Caco-2 (cell line): ENCODE measurements around the gene COMMD10. TPM values are rescaled to one million over a fixed set of nuclear protein-coding genes. Genes with fewer than 3 reads are reported as not detected.

ENCODE experiments used
- BruUV-seq: library from RNA; stranded (reverse); fragments of 400-500 nt; replicated peaks from 2 replicates; lab custom pipeline; 2021; lab: Mats Ljungman, UMichigan
- CTCF ChIA-PET: fragments of 300-600 bp; sonication (Branson Sonifier 250); formaldehyde crosslinking; loops from one replicate; lab custom pipeline; 2022; ENCODE audit warnings: antibody characterized with exemption; lab: Charles Lee
- POLR2A ChIA-PET: fragments of 300-600 bp; sonication (Branson Sonifier 250); formaldehyde crosslinking; loops from one replicate; lab custom pipeline; 2022; ENCODE audit warnings: antibody characterized with exemption; lab: Charles Lee
- DNase-seq, 2 experiments: peaks; one replicate each; pipeline versions ENCODE4 v3.0.0 to v3.0.0-alpha.2; 2020 to 2022
- H3K27me3 ChIP-seq: replicated peaks from 2 replicates; pipeline ENCODE4 v1.6.0; 2011; ENCODE audit warnings: low read length; ENCODE audit not compliant: control insufficient read depth, insufficient read depth
- H3K36me3 ChIP-seq: 2 replicates; pipeline ENCODE4 v1.5.1; 2011; ENCODE audit warnings: low read length; ENCODE audit not compliant: control insufficient read depth, insufficient read depth
- H3K4me1 ChIP-seq: fragments of 250-450 bp; sonication (Bioruptor Pico); 2 replicates; pipeline ENCODE4 v1.5.1; 2020; ENCODE audit warnings: mild to moderate bottlenecking
- H3K4me3 ChIP-seq: 2 replicates; pipeline ENCODE4 v1.5.1; 2011; ENCODE audit warnings: low read depth, mild to moderate bottlenecking, control low read depth, low read length
- H3K9me3 ChIP-seq: fragments of 250-450 bp; sonication (Bioruptor Pico); 2 replicates; pipeline ENCODE4 v1.5.1; 2020; ENCODE audit warnings: mild to moderate bottlenecking, moderate library complexity
- H3K27ac Mint-ChIP-seq: one replicate; pipeline ENCODE4 v1.8.0; 2022; ENCODE audit warnings: mixed read lengths; ENCODE audit not compliant: unreplicated experiment
- H3K27me3 Mint-ChIP-seq: one replicate; pipeline ENCODE4 v1.8.0; 2022; ENCODE audit warnings: mixed read lengths; ENCODE audit not compliant: insufficient read depth, unreplicated experiment
- H3K36me3 Mint-ChIP-seq: one replicate; pipeline ENCODE4 v1.8.0; 2022; ENCODE audit warnings: mild to moderate bottlenecking, mixed read lengths; ENCODE audit not compliant: insufficient read depth, unreplicated experiment
- H3K4me1 Mint-ChIP-seq: one replicate; pipeline ENCODE4 v1.8.0; 2022; ENCODE audit warnings: low read depth, mixed read lengths; ENCODE audit not compliant: unreplicated experiment
- H3K4me3 Mint-ChIP-seq: one replicate; pipeline ENCODE4 v1.8.0; 2022; ENCODE audit warnings: mild to moderate bottlenecking, moderate library complexity, mixed read lengths; ENCODE audit not compliant: unreplicated experiment
- H3K9me3 Mint-ChIP-seq: one replicate; pipeline ENCODE4 v1.8.0; 2022; ENCODE audit warnings: mixed read lengths; ENCODE audit not compliant: unreplicated experiment
- intact Hi-C: fragments of 100-400 bp; cut with micrococcal nuclease; formaldehyde crosslinking; loops from one replicate; pipeline ENCODE4 v1.10.0; 2022; ENCODE audit not compliant: unreplicated experiment
- total RNA-seq: library from RNA; stranded (reverse); gene quantifications from 2 replicates; pipeline ENCODE4 v1.2.3, GENCODE V29; 2022
- TF ChIP-seq, protein P1 (sequence below), 2 experiments: fragments of 200-600 bp in 1 of 2; IDR thresholded peaks; 1 replicate in 1 of 2; 2 replicates in 1 of 2; pipeline versions ENCODE4 v1.5.1 to v1.8.0; 2011 to 2022; ENCODE audit warnings: antibody characterized with exemption in 1 of 2, control low read depth in 1 of 2, inconsistent platforms in 1 of 2, low read depth in 1 of 2, low read length in 1 of 2, mild to moderate bottlenecking in 1 of 2, moderate library complexity in 1 of 2; ENCODE audit not compliant: insufficient read depth in 1 of 2, severe bottlenecking in 1 of 2, unreplicated experiment in 1 of 2

Gene COMMD10
- total RNA-seq, 1 experiment from 2014 or later: 26.4 TPM

DNA sequence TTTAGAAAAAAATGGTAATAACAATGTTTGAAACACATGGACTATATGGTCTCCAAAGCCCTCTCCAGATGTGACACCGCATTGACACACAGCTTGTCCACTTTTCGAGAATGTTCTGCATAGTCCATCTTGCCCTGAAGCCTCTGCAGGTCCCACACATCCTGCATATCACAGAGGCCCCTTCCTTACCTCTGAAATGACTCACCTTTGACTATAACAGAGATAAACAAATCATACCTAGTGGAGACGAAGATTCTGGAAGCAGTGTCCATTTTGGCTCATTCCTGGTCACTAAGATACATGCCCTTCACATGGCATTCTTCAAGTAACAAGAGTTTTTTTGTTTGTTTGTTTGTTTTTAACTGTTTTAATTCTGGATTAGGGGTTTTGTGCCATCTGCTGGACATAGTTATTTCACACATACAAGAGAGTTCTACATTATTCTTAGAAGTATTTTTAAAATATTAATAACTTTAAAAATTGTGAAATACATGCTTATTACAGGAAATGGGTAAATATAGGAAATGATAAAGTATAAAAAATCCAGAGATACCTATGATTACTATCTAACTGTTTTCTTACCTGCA, 47.5 kb upstream of the COMMD10 start:
- Mint-ChIP-seq H3K9me3 (no peaks in the 10 kb centered on the region), H3K4me1 (no peaks in the 10 kb centered on the region), H3K27me3 (peaks cover 19% of the 10 kb centered on the region), H3K36me3 (no peaks in the 10 kb centered on the region), H3K4me3 (no peak overlapping the region), H3K27ac (no peak overlapping the region)
- H3K4me3 ChIP-seq: no peak overlapping the region
- H3K36me3 ChIP-seq: no peaks in the 10 kb centered on the region
- no TSS peak for BruUV-seq
- ChIA-PET POLR2A (no interaction called here), CTCF (no interaction called here)
- H3K27me3 ChIP-seq: peaks cover 4% of the 10 kb centered on the region
- TF ChIP-seq, protein P1, sequence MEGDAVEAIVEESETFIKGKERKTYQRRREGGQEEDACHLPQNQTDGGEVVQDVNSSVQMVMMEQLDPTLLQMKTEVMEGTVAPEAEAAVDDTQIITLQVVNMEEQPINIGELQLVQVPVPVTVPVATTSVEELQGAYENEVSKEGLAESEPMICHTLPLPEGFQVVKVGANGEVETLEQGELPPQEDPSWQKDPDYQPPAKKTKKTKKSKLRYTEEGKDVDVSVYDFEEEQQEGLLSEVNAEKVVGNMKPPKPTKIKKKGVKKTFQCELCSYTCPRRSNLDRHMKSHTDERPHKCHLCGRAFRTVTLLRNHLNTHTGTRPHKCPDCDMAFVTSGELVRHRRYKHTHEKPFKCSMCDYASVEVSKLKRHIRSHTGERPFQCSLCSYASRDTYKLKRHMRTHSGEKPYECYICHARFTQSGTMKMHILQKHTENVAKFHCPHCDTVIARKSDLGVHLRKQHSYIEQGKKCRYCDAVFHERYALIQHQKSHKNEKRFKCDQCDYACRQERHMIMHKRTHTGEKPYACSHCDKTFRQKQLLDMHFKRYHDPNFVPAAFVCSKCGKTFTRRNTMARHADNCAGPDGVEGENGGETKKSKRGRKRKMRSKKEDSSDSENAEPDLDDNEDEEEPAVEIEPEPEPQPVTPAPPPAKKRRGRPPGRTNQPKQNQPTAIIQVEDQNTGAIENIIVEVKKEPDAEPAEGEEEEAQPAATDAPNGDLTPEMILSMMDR (IDR thresholded peaks at IDR 0.05; ENCODE audit: insufficient read depth in 1 of 2, low read depth in 1 of 2, low read length in 1 of 2, severe bottlenecking in 1 of 2, unreplicated experiment in 1 of 2): no peak
- no peaks in the 10 kb centered on the region for H3K4me1 ChIP-seq
- H3K9me3 ChIP-seq: no peaks in the 10 kb centered on the region
- no peak for DNase-seq
- intact Hi-C loops: no loop called here

DNA sequence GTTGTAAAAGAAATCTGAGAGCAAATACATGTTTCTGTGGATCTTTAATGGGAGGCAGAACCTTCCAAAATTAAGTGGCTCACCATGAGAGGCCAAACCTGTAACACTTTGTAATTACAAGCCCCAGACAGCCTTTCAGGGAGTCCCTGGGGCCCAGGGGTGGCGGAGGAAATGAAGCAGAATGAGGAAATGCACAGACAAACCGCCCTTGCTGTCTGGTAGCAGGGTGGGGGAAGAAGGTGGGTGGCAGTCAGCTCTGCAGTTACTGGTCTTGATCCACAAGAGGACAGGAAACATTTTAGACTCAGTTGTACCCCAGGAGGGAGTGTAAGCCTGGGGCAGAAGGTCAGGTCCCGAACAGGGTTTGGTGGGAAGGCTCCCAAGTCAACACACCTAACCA, 46.0 kb upstream of the COMMD10 start:
- CTCF ChIA-PET: no interaction called here
- POLR2A ChIA-PET: no interaction called here

DNA sequence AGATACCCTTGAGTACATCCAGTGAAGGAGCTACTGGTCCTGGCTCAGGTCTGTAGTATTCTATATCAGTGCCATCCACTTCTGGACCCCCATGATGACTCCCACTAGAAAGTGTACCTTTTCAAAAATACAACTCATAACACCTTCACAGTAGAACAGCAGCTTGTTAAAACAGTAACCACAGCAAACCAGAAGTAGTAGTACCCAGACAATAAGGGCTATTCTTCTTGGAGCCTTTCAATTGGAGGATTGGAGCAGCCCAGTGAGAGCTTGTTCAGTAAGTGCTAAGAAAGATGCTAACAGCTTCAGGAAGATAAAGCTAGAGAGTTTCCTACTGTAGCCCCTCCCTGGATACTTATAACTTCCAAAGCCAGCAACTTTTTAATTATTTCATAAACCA, 42.5 kb upstream of the COMMD10 start:
- Histone ChIP-seq H3K36me3 (no peaks in the 10 kb centered on the region), H3K27me3 (peaks cover 1% of the 10 kb centered on the region; the same call in 1 of the 2 replicates), H3K4me1 (no peaks in the 10 kb centered on the region), H3K9me3 (no peaks in the 10 kb centered on the region), H3K4me3 (no peak overlapping the region)
- POLR2A ChIA-PET: no interaction called here
- CTCF ChIA-PET: no interaction called here
- intact Hi-C loops: no loop called here
- Mint-ChIP-seq H3K9me3 (no peaks in the 10 kb centered on the region), H3K36me3 (no peaks in the 10 kb centered on the region), H3K27me3 (peaks cover 24% of the 10 kb centered on the region), H3K4me3 (no peak overlapping the region), H3K4me1 (no peaks in the 10 kb centered on the region), H3K27ac (no peak overlapping the region)
- BruUV-seq: no TSS peak
- DNase-seq: no peak
- TF ChIP-seq, protein P1 (IDR thresholded peaks at IDR 0.05; ENCODE audit: insufficient read depth in 1 of 2, low read depth in 1 of 2, low read length in 1 of 2, severe bottlenecking in 1 of 2, unreplicated experiment in 1 of 2): no peak

More for the DNA sequence above, 46.0 kb upstream of the COMMD10 start:
- Mint-ChIP-seq H3K4me3 (no peak overlapping the region), H3K27me3 (peaks cover 19% of the 10 kb centered on the region), H3K4me1 (no peaks in the 10 kb centered on the region), H3K36me3 (no peaks in the 10 kb centered on the region), H3K9me3 (no peaks in the 10 kb centered on the region), H3K27ac (no peak overlapping the region)
- Histone ChIP-seq H3K4me3 (no peak overlapping the region), H3K27me3 (peaks cover 3% of the 10 kb centered on the region; the same call in 1 of the 2 replicates), H3K4me1 (no peaks in the 10 kb centered on the region), H3K9me3 (no peaks in the 10 kb centered on the region), H3K36me3 (no peaks in the 10 kb centered on the region)
- DNase-seq: no peak
- TF ChIP-seq, protein P1 (IDR thresholded peaks at IDR 0.05; ENCODE audit: insufficient read depth in 1 of 2, low read depth in 1 of 2, low read length in 1 of 2, severe bottlenecking in 1 of 2, unreplicated experiment in 1 of 2): no peak
- intact Hi-C loops: no loop called here
- BruUV-seq: no TSS peak
